ENCODE results near the gene IGFBP5.

The IGFBP5 gene

DNA sequence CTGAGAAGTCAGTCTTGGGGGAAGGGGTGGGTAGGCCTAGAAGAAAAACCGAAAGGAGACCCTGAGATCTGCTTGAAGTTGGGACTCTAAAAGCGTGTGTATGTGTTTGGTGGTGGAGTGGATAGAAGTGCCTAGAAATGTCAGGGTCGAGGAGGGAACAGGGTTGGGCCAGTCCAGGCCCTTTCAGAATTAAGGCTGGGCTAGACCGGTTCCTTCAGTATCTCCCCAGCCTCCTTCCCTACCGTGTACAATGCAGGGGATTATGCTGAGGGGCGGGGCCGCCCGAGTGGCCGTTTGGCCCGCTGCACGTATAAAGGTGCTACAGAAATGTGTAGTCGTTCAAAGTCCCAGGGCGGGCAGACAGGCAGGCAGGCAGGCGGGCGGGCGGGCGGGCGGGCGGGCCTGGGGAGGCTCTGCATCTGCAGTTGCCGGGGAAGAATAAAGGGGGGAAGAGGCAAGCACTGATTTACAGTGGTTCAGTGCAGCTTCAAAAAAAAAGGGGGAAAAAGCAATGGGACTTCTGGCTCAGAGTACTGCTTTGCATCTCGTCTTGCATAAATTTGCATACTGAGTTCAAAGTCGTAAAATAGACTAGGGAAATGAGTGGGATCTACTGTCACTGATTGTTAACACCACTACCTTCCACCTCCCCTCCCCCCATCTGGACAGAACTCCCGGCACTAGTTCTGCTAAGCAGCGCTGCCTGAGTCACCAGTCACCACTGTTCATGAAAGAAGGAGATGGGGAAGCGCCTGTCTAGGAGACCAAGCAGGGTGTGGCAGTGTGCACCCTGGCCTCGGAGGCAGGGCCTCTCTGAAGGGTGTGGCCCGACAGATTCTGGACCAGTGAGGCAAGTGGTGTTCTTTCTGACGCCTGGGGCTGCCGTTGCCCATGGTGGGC, 58.5 kb downstream of the IGFBP5 start:
- DNase-seq = no peak

DNA sequence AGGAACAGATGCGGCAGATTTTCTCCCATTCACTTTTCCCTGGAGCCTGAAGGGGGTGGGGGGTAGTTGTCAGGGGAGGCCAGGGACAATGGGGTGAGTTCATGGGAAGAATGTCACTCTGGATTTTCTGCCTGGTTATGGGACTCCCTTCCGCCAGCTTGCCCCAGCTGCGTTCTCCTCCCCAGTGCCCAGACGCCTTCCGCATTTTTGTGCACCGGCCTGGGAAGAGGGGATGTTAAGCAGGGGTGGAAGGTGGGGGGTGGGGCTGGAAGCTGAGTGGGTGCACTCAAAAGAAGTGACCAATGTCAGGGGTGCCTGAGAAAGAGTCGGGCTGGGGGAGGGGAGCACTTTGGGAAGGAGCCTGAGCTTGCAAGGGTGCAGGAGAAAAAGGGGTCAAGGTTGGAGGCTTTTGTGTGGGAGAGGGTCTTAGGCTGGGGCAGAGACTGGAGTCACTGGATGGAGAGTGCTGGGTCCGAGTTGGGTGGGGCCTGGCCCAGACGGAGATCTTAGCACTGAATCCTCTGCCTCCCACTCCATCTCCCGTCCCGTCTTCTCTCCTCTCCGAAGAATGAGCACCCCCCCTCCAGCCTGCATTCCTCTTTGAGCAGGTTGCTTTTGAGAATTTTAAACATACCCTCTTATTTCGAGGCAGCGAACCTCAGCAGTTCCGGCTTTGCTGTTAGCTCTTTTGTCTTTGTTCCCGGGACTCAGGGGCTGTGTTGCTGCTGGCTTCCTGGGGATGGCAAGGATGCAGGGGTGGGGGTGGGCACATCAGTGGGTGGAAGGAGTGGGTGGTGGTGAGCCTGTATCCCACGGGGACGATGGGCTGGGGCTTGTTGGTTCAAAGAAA, 59.4 kb downstream of the IGFBP5 start:
- no peak for DNase-seq

DNA sequence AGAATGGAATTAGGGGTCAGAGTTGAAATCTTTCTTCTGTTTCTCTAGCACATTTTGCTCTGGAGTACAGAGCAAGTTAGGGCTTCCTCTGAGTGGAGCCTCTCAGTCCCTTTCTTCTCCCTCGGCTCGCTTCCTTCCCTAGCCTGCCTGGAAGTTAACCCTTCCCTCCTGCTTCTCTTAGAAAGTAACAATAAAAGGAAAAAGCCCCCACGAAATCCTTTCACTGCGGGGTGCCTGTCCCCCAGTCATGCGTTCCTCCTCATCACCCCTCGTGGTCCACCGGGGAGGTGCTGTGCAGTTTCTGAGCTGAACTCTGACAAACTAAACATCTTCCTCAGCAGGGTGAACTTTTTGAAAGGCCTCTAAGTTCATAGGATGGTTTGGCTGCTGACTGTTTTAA, 60.2 kb downstream of the IGFBP5 start:
- no peak for DNase-seq

DNA sequence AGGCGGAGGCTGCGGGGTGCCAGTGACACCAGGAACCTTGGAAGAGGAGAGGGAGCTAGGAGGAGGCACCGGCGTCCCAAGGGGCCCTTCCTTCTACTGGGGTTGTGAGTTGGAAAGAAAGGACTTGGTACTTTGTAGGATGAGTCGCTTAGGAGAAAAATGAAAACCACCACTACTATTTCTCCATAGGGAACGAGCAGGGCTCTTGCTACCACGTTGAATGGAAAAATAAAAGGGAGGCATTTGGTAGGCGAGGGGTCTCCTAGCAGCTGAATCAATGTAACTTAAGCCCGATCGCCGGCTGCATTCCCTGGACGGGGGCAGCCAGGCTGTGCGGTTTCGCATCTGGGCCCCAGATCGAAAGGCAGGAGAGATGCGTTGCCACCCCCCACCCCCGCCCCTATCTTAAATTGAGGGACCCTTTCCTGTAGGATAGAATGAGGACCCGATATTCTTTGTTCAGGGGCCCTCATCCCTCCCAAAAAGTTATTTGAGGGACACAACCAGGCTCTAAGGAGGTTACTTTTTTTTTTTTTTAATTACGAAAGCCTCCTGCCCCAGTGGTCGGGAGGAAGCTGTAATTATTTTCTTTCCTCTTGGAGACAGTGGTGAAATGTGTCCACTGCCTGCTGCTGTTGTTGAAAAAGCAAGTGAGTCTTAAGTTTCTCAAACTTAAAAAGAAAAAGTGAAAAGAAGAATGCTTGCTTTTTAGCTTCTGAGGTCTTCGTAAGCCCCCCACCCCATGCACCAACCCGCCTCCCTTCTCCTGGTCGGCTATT, 60.8 kb downstream of the IGFBP5 start:
- no peak for DNase-seq

DNA sequence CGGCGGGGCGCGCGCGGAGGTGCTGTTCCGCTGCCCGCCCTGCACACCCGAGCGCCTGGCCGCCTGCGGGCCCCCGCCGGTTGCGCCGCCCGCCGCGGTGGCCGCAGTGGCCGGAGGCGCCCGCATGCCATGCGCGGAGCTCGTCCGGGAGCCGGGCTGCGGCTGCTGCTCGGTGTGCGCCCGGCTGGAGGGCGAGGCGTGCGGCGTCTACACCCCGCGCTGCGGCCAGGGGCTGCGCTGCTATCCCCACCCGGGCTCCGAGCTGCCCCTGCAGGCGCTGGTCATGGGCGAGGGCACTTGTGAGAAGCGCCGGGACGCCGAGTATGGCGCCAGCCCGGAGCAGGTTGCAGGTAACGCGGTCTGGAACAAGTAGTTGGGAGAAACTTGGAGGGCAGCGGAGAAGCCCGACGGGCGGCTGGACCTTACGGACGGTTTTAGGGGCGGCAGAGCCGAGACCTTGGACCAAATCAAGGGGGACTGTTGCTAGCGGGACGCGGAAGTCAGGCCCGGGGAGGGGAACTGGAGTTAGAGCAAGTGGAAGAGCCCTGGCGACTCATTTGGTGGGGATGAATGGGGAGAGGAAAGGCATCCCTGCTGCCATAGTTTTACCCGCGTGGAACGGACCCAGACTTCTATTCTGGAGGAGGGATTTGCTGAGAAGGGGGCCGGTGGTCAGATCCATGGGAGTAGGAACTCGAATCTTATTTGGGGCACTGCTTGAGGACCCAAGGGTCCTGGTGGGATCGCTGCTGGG, 61.6 kb downstream of the IGFBP5 start:
- peak; percentile 60 for DNase-seq

DNA sequence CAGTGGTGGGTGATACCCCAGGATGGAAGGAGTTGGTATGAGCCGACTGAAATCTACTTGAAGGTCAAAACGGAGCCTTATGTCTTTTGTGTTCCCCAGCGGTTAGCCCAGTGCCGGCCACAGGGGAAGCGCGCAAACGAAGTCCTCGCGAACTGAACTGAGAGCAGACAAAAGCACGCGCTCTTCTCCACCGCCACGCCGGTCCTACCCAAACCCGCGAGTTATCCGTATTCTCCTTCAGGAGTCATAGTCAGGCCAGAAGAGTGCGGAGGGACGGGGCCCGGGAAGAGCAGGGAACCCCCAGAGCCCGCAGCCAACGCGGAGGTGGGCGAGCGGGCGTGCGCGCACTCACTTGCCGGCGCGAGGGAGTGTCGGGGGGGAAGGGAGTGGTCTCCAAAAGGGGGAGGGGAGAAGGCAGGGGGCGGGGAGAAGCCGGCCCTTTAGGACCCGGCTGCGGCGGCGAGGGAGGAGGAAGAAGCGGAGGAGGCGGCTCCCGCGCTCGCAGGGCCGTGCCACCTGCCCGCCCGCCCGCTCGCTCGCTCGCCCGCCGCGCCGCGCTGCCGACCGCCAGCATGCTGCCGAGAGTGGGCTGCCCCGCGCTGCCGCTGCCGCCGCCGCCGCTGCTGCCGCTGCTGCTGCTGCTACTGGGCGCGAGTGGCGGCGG, 62.3 kb downstream of the IGFBP5 start, which contains the start of gene IGFBP2:
TSS of gene IGFBP2 (plus strand) at position 469 of the 664 bp plus-strand sequence. CDS start at position 573, 104 bp downstream.
- DNase-seq = no peak

DNA sequence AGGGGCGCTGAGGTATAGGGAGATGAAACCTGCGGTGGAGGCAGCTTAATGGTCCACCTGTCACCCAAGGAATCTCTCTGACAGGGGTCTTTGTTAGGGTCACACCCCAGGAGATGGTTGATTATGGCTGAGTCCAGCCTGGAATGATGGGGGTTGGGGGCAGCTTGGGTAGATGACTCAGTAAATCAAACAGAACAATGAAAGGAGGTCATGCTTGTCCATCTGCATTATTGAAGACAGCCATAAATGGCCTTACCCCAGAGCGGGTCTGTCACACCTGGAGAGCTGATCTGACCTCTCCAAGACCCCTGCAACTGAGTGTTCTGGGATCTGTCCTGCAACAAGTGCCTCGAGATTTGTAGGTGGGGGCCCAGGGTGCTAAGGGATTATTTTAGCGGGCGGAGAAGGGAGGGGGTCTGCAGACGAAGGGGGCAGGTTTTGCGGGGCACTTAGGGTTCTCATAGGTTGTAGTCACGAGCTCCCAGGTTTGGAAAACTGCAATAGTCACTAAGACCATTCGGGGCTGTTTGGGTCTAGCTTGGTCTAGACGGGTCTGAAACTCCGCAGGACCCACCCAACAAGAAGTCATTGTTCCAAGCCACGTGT, 62.9 kb downstream of the IGFBP5 start:
- no peak for DNase-seq

DNA sequence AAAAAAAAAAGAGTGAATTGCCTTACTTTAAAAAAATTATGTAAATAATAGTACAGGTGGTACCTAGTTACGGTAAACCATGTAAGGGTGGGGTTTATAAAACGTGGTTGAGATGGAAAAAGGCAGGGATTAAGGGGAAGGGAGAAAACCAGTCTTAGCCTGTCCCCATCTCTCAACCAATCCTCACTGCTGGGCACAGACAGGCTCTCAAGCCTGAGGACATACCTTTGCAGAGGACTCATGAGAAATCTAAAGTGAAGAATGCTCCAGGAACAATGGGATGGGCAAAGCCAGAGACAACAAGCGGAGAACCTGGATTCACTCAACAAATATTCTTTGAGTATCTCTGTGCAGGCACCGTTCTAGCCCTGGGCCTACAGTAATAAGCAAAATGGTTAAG, 65.6 kb downstream of the IGFBP5 start:
- no peak for DNase-seq

DNA sequence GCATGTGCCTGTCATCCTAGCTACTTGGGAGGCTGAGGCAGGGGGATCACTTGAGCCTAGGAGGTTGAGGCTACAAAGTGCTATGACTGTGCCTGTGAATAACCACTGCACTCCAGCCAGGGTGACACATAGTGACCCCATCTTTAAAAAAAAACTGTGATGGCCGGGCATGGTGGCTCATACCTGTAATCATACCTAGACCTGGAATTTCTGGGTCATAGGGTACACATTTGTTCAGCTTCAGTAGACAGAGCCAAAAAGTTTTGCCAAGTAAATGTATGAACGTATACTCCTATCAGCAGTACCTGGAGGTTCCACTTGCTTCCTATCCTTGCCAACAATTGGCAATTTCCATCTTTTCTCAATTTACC, 68.5 kb downstream of the IGFBP5 start:
- DNase-seq = no peak

DNA sequence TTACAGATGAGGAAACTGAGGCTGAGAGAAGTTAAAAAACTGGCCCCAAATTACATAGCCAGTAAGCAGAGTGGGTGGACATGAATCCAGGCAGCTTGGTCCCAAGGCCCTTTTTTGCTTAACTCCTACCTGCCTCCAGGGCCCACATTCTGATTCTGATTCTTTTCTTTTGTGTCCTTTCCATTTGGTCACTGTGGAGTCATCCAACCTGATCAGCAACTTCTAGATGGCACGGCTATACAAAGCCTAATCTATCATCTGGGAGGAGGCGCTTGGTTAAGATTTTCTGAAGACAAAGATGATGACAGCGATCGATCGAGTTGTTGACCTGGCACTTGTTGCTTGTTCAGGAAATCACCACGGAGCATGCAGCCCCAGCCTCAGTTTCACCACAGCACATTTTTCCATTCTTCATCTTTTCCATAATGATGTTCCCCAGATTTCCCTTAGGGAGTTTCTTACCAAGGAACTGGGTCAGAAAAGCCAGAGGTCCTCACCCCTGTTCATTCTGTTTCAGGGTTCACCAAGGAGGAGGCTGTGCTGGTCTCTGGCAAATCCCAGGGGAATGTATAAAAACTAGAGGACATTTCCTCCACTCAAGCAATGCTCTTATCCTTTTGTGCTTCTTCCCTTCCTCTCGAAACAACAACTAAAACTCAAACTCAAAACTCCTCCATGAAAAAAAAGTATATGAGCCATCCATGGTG, 69.0 kb downstream of the IGFBP5 start:
- no peak for DNase-seq

DNA sequence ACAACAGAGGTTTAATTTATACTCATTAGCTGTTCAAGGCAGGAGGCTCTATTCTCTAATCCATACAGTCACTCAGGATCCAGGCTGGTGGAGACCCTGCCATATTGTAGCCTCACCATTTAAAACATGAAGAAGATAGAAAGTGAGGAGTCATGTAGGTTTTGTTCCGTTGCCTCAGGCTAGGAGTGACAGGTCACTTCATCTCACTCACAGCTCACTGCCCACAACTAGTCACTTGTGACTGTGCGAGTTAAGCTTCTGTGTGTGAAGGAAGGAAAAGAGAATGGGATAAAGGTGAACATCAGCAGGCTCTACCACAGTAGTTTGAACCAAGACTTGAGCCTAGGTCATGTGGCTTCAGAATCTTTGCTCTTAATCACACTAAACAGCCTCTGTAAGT, 71.1 kb downstream of the IGFBP5 start:
- DNase-seq = no peak

DNA sequence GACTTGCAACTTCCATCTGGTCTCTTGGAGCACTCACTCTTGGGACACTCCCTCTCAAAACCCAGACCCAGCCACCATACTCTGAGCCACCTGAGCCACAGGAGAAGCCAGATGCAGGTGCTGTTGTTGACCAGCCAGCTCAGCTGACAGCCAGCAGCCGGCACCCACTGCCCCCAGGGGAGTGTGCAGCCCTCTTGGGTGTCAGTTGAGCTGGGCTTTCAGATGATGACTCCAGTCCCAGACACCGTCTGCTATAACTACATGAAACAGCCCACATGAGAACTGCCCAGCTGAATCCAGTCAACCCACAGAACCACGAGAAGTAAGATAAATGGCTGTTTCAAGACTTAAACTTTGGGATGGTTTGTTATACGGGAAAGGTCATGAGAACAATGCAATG, 72.8 kb downstream of the IGFBP5 start:
- no peak for DNase-seq
